Kidney (tissue), 14 donors: ENCODE measurements around the gene SLC3A2. TPM values are rescaled to one million over a fixed set of nuclear protein-coding genes. Genes with fewer than 3 reads are reported as not detected.
A peak's percentile ranks its signal among the peaks of the same experiment; 100 is the strongest.

Experiments
- DNase-seq, 5 donors: peaks; one replicate each; pipeline ENCODE4 v3.0.0-alpha.2; 2013 to 2020
- FAIRE-seq: peaks from 2 replicates; lab custom pipeline; 2012; peaks lifted over from hg19 to GRCh38; lab: Jason Lieb, UNC
- H3K27ac ChIP-seq, 2 donors: one replicate each; pipeline ENCODE4 v1.7.0; 2013; ENCODE audit warnings: low read depth in 2 of 2, low read length in 2 of 2, inconsistent platforms in 1 of 2
- H3K27me3 ChIP-seq: one replicate; pipeline ENCODE4 v1.7.1; 2013; ENCODE audit warnings: low read length, inconsistent platforms; ENCODE audit not compliant: control insufficient read depth, insufficient read depth
- H3K36me3 ChIP-seq, 3 donors: one replicate each; pipeline versions ENCODE4 v1.7.0 to v1.7.1; 2013; ENCODE audit warnings: low read length in 3 of 3, control low read depth in 1 of 3, inconsistent platforms in 1 of 3; ENCODE audit not compliant: insufficient read depth in 3 of 3, control insufficient read depth in 2 of 3
- H3K4me1 ChIP-seq, 3 donors: one replicate each; pipeline versions ENCODE4 v1.7.0 to v1.7.1; 2013; ENCODE audit warnings: low read length in 3 of 3, inconsistent platforms in 1 of 3, low read depth in 1 of 3; ENCODE audit not compliant: control insufficient read depth in 2 of 3, insufficient read depth in 2 of 3
- H3K4me3 ChIP-seq, 3 donors: one replicate each; pipeline versions ENCODE4 v1.7.0 to v1.8.1; 2013; ENCODE audit warnings: low read length in 3 of 3, control low read depth in 1 of 3, inconsistent platforms in 1 of 3
- H3K9ac ChIP-seq, 3 donors: one replicate each; pipeline versions ENCODE4 v1.7.0 to v1.7.1; 2013; ENCODE audit warnings: low read length in 3 of 3, control low read depth in 1 of 3, inconsistent platforms in 1 of 3
- H3K9me3 ChIP-seq, 3 donors: one replicate each; pipeline versions ENCODE4 v1.7.0 to v1.7.1; 2013; ENCODE audit warnings: low read length in 3 of 3, control low read depth in 1 of 3, inconsistent platforms in 1 of 3; ENCODE audit not compliant: control insufficient read depth in 2 of 3, insufficient read depth in 1 of 3
- CTCF ChIP-seq: IDR thresholded peaks from 3 replicates; pipeline ENCODE4 v1.5.1; 2012; ENCODE audit warnings: mild to moderate bottlenecking, moderate library complexity, borderline replicate concordance; ENCODE audit not compliant: insufficient read depth; ENCODE audit errors: extremely low read depth
- intact Hi-C: fragments of 100-400 bp; cut with DNase I; formaldehyde crosslinking; loops from one replicate; pipeline ENCODE4 v1.11.1; 2022
- polyA plus RNA-seq: library from polyadenylated mRNA; stranded (reverse); fragments of 350-450 nt; fragmentation: Illumina TruSeq; extraction: RNeasy Lipid Tissue Mini Kit (QIAGEN cat#74804); gene quantifications from one replicate; pipeline ENCODE4 v1.2.3, GENCODE V29; 2014; ENCODE audit warnings: low read depth, low replicate concordance; ENCODE audit not compliant: insufficient read depth
- total RNA-seq: library from RNA; stranded (reverse); fragmentation: NEBNext Ultra II Directional; extraction: Animal tissue kit (Norgen Biotek cat#: 25700); gene quantifications from one replicate; pipeline ENCODE4 v1.2.1, GENCODE V29; 2021
- donor health status: control.
- donor health status: control.
- donor health status: control.
- donor health status: control.
- donor health status: control.
- donor health status: DM: yes; HTN: yes; CAD: no.
- donor health status: Normal renal cell carcinoma (clear cell type).

SLC3A2 gene
- total and polyA plus RNA-seq, 2 donors from 2014 or later = 203 to 299 TPM

- Histone ChIP-seq H3K4me1 (peaks cover 2 to 25% (median 24%) of the 10 kb centered on the region in 3 donors), H3K4me3 (no peak overlapping the region), H3K9me3 (no peaks in the 10 kb centered on the region), H3K27ac (peak overlapping the region; percentile 59 to 81), H3K36me3 (peaks cover 14 to 43% (median 26%) of the 10 kb centered on the region in 3 donors), H3K9ac (peak overlapping the region in 1 of 3 donors; percentile 4), H3K27me3 (no peaks in the 10 kb centered on the region)
- intact Hi-C loops = no loop called here
- FAIRE-seq (no peak), DNase-seq (peak in 3 of 5 donors; percentile 59 to 90 (median 85))
- no peak for TF ChIP-seq CTCF
Observed at GRCh38 chr11:62889484-62890437, 9.1 kb downstream of the SLC3A2 start.

GRCh38 chr11:62892077-62892922 is 11.6 kb downstream of the SLC3A2 start:
- DNase-seq (no peak), FAIRE-seq (no peak)
- H3K27ac ChIP-seq = no peak overlapping the region
- peaks cover 2 to 17% (median 15%) of the 10 kb centered on the region in 3 donors for H3K4me1 ChIP-seq
- H3K4me3 ChIP-seq = no peak overlapping the region
- H3K27me3 ChIP-seq = no peaks in the 10 kb centered on the region
- TF ChIP-seq CTCF = no peak
- intact Hi-C loops = no loop called here
- H3K9me3 ChIP-seq = no peaks in the 10 kb centered on the region
- H3K36me3 ChIP-seq = peaks cover 4 to 19% (median 9%) of the 10 kb centered on the region in 3 donors
- H3K9ac ChIP-seq = no peak overlapping the region

- FAIRE-seq = no peak
- DNase-seq = no peak
- H3K9me3 ChIP-seq = no peaks in the 10 kb centered on the region
- H3K4me3 ChIP-seq = no peak overlapping the region
- intact Hi-C loops = no loop called here
- no peak overlapping the region for H3K27ac ChIP-seq
- no peak for TF ChIP-seq CTCF
- peaks cover 0 to 2% (median 0%) of the 10 kb centered on the region in 3 donors for H3K4me1 ChIP-seq
- no peaks in the 10 kb centered on the region for H3K27me3 ChIP-seq
- H3K9ac ChIP-seq = no peak overlapping the region
- H3K36me3 ChIP-seq = no peaks in the 10 kb centered on the region
Observed at GRCh38 chr11:62895501-62895900, 14.8 kb downstream of the SLC3A2 start.
